Measurements from ENCODE around the gene CDKAL1. TPM values are rescaled to one million over a fixed set of nuclear protein-coding genes. Genes with fewer than 3 reads are reported as not detected.

The CDKAL1 gene
- total RNA-seq, 4 donors from 2014 or later = 15.2 to 17.9 (median 17.1) TPM

- TF ChIP-seq, protein P1, sequence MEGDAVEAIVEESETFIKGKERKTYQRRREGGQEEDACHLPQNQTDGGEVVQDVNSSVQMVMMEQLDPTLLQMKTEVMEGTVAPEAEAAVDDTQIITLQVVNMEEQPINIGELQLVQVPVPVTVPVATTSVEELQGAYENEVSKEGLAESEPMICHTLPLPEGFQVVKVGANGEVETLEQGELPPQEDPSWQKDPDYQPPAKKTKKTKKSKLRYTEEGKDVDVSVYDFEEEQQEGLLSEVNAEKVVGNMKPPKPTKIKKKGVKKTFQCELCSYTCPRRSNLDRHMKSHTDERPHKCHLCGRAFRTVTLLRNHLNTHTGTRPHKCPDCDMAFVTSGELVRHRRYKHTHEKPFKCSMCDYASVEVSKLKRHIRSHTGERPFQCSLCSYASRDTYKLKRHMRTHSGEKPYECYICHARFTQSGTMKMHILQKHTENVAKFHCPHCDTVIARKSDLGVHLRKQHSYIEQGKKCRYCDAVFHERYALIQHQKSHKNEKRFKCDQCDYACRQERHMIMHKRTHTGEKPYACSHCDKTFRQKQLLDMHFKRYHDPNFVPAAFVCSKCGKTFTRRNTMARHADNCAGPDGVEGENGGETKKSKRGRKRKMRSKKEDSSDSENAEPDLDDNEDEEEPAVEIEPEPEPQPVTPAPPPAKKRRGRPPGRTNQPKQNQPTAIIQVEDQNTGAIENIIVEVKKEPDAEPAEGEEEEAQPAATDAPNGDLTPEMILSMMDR (IDR thresholded peaks at IDR 0.05; ENCODE audit: low read depth) = no peak
Observed at GRCh38 chr6:20800229-20800628, 266.0 kb downstream of the CDKAL1 start.

DNA sequence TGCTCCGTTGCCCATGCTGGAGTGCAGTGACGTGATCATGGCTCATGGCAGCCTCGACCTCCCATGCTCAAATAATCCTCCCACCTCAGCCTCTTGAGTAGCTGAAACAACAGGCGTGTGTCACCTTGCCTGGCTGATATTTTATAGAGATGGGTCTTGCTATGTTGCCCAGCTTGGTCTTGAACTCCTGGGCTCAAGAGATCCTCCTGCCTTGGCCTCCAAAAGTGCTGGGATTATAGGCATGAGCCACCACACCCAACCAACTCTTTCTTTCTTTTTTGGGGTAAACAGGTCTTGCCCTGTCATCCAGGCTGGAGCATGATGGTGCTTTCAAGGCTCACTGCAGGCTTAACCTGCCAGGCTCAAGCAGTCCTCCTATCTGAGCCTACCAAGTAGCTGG is 266.4 kb downstream of the CDKAL1 start:
- TF ChIP-seq, protein P1 (IDR thresholded peaks at IDR 0.05; ENCODE audit: low read depth) = no peak

- TF ChIP-seq, protein P1 (IDR thresholded peaks at IDR 0.05; ENCODE audit: low read depth) = no peak
Observed at GRCh38 chr6:20801595-20801994, 267.3 kb downstream of the CDKAL1 start.

- TF ChIP-seq, protein P1 (IDR thresholded peaks at IDR 0.05; ENCODE audit: low read depth) = no peak
Observed at GRCh38 chr6:20802596-20802995, 268.3 kb downstream of the CDKAL1 start.

DNA sequence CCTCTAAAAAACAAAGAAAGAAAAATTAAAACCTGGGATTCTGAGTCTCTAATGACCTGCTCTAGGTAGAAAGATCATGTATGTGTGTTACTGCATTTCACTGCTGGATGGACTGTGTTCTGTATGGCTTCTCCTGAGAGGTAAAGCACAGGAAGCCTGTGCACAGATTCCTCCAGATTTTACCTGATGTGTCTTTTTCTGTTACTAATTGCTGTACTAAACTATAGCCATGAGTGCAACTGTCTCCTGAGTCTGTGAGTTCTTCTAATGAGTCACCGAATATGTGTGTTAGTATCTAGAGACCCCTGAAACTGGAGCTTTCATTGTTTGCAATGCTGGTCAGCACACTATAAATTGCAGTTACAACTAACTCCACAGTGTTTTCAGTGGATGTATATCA is 270.8 kb downstream of the CDKAL1 start:
- TF ChIP-seq, protein P1 (IDR thresholded peaks at IDR 0.05; ENCODE audit: low read depth) = no peak

- TF ChIP-seq, protein P1 (IDR thresholded peaks at IDR 0.05; ENCODE audit: low read depth) = no peak
Observed at GRCh38 chr6:20806669-20807068, 272.4 kb downstream of the CDKAL1 start.

GRCh38 chr6:20808439-20808838 is 274.2 kb downstream of the CDKAL1 start:
- TF ChIP-seq, protein P1 (IDR thresholded peaks at IDR 0.05; ENCODE audit: low read depth) = no peak
